ENCODE results near the gene CENPA. TPM values are rescaled to one million over a fixed set of nuclear protein-coding genes. Genes with fewer than 3 reads are reported as not detected.

The CENPA gene
- total and polyA plus RNA-seq, 2 of the 13 experiments (the other 11 are each of a cell fraction or from before 2014, with no cell fraction given), result 28.5 to 38.5 TPM

GRCh38 chr2:26764078-26764887 is 21.6 kb upstream of the CENPA start, which contains the start of gene SLC35F6 (continued):
- TF ChIP-seq SNAI1 (CRISPR knock-in tag; IDR thresholded peaks at IDR 0.05; ENCODE audit: borderline replicate concordance) (no peak), FOXO1 (CRISPR knock-in tag; IDR thresholded peaks at IDR 0.05) (peak; percentile 44; the same call in 1 of the 2 replicates), TFE3 (CRISPR knock-in tag; IDR thresholded peaks at IDR 0.05) (peak; percentile 82), BATF2 (CRISPR knock-in tag; IDR thresholded peaks at IDR 0.05) (no peak), PBX3 (CRISPR knock-in tag; IDR thresholded peaks at IDR 0.05; ENCODE audit: borderline replicate concordance) (no peak), BRF2 (CRISPR knock-in tag; IDR thresholded peaks at IDR 0.05) (peak; percentile 68; the same call in 1 of the 2 replicates), PPARG (CRISPR knock-in tag; conservative IDR thresholded peaks at IDR 0.05) (no peak), TBX2 (CRISPR knock-in tag; IDR thresholded peaks at IDR 0.05; ENCODE audit: borderline replicate concordance) (peak; percentile 81), ZNF652 (CRISPR knock-in tag; IDR thresholded peaks at IDR 0.05; ENCODE audit: borderline replicate concordance, low read depth) (no peak), ETV5 (CRISPR knock-in tag; IDR thresholded peaks at IDR 0.05; ENCODE audit: borderline replicate concordance) (peak; percentile 80; the same call in 1 of the 2 replicates), ZNF263 (CRISPR knock-in tag; IDR thresholded peaks at IDR 0.05) (no peak), SYNCRIP (IDR thresholded peaks at IDR 0.05; ENCODE audit: insufficient read depth, low read depth, low read length) (no peak), ZNF503 (CRISPR knock-in tag; IDR thresholded peaks at IDR 0.05) (0 out of 2 replicates have a peak, but pooled peaks have one; percentile 39), KDM1A (CRISPR knock-in tag; IDR thresholded peaks at IDR 0.05) (no peak), TEAD3 (CRISPR knock-in tag; optimal IDR thresholded peaks at IDR 0.05; ENCODE audit: borderline replicate concordance) (no peak), ZNF607 (CRISPR knock-in tag; IDR thresholded peaks at IDR 0.05; ENCODE audit: borderline replicate concordance) (peak; percentile 72), MTF2 (CRISPR knock-in tag; IDR thresholded peaks at IDR 0.05; ENCODE audit: borderline replicate concordance) (peak; percentile 96), MLX (CRISPR knock-in tag; IDR thresholded peaks at IDR 0.05) (no peak; the same call in 1 of the 2 replicates)

Data from HepG2 (cell line).